Endothelial cell of umbilical vein (primary cell): ENCODE results near the gene IQCH. TPM values are rescaled to one million over a fixed set of nuclear protein-coding genes. Genes with fewer than 3 reads are reported as not detected.

ENCODE experiments used
- BruUV-seq: library from RNA; stranded (reverse); fragments of 400-500 nt; replicated peaks from 2 replicates; lab custom pipeline; 2021; lab: Mats Ljungman, UMichigan
- CTCF ChIA-PET: fragments of 300-600, 350-600 bp; sonication (Branson Sonifier 250); formaldehyde crosslinking; loops from one replicate; lab custom pipeline; 2021; ENCODE audit warnings: antibody characterized with exemption, inconsistent platforms; lab: Charles Lee
- POLR2A ChIA-PET: fragments of 300-600, 350-600 bp; sonication (Branson Sonifier 250); formaldehyde crosslinking; loops from one replicate; lab custom pipeline; 2021; ENCODE audit warnings: antibody characterized with exemption, inconsistent platforms; lab: Charles Lee
- DNase-seq: peaks from one replicate; pipeline ENCODE4 v3.0.0-alpha.2; 2011; ENCODE audit warnings: low read depth, low spot score
- FAIRE-seq: peaks from 2 replicates; lab custom pipeline; 2011; peaks lifted over from hg19 to GRCh38; lab: Jason Lieb, UNC
- H2AFZ ChIP-seq: 2 replicates; pipeline ENCODE4 v1.6.0; 2012; ENCODE audit warnings: low read depth, low read length, control low read depth, inconsistent platforms
- H3K27ac ChIP-seq: 2 replicates; pipeline ENCODE4 v1.5.1; 2011; ENCODE audit warnings: low read depth, mild to moderate bottlenecking, control low read depth, low read length, moderate library complexity; ENCODE audit not compliant: insufficient read depth
- H3K27me3 ChIP-seq, 2 experiments: 2 replicates each; pipeline versions ENCODE4 v1.6.0 to v1.6.1; 2011; ENCODE audit warnings: low read length in 2 of 2, mixed read lengths in 1 of 2; ENCODE audit not compliant: control insufficient read depth in 2 of 2, insufficient read depth in 2 of 2
- H3K36me3 ChIP-seq, 2 experiments: 2 replicates in 1 of 2; 3 replicates in 1 of 2; pipeline ENCODE4 v1.5.1; 2011; ENCODE audit warnings: low read length in 2 of 2, mild to moderate bottlenecking in 1 of 2, moderate library complexity in 1 of 2; ENCODE audit not compliant: control insufficient read depth in 2 of 2, insufficient read depth in 2 of 2; ENCODE audit errors: extremely low read depth in 1 of 2
- H3K4me1 ChIP-seq: 3 replicates; pipeline ENCODE4 v1.5.1; 2011; ENCODE audit warnings: mild to moderate bottlenecking, low read length; ENCODE audit not compliant: control insufficient read depth, insufficient read depth; ENCODE audit errors: extremely low read depth
- H3K4me2 ChIP-seq: 2 replicates; pipeline ENCODE4 v1.6.1; 2011; ENCODE audit warnings: low read length, control low read depth, mixed read lengths; ENCODE audit not compliant: insufficient read depth
- H3K4me3 ChIP-seq, 3 experiments: fragments of 200-600 bp in 1 of 3; sonication (generic), shearing (Covaris generic) in 1 of 3; replicated peaks in 1 of 3; 2 replicates each; pipeline ENCODE4 v1.5.1; 2011 to 2016; ENCODE audit warnings: control low read depth in 3 of 3, low read length in 3 of 3, mild to moderate bottlenecking in 2 of 3, inconsistent platforms in 1 of 3, low read depth in 1 of 3, moderate library complexity in 1 of 3; ENCODE audit not compliant: insufficient read depth in 1 of 3
- H3K79me2 ChIP-seq: 2 replicates; pipeline ENCODE4 v1.6.0; 2012; ENCODE audit warnings: low read length, inconsistent platforms; ENCODE audit not compliant: control insufficient read depth, insufficient read depth
- H3K9ac ChIP-seq: replicated peaks from 2 replicates; pipeline ENCODE3; 2011; ENCODE audit warnings: low read length, control low read depth; ENCODE audit not compliant: insufficient read depth; ENCODE audit errors: extremely low read depth
- H3K9me1 ChIP-seq: replicated peaks from 3 replicates; pipeline ENCODE4 v1.6.0; 2011; ENCODE audit warnings: mild to moderate bottlenecking, low read length; ENCODE audit not compliant: control insufficient read depth, insufficient read depth; ENCODE audit errors: extremely low read depth
- H3K9me3 ChIP-seq: replicated peaks from 2 replicates; pipeline ENCODE4 v1.5.1; 2012; ENCODE audit warnings: low read length, inconsistent platforms; ENCODE audit not compliant: control insufficient read depth, insufficient read depth
- H4K20me1 ChIP-seq: replicated peaks from 2 replicates; pipeline ENCODE3; 2011; ENCODE audit warnings: mild to moderate bottlenecking, low read length; ENCODE audit not compliant: control insufficient read depth, insufficient read depth; ENCODE audit errors: extremely low read depth
- EZH2 ChIP-seq: IDR thresholded peaks from 2 replicates; pipeline ENCODE4 v1.6.1; 2012; ENCODE audit warnings: borderline replicate concordance, low read depth, mild to moderate bottlenecking, moderate library complexity, low read length, inconsistent platforms; ENCODE audit not compliant: severe bottlenecking
- FOS ChIP-seq: IDR thresholded peaks from 2 replicates; pipeline ENCODE4 v1.6.1; 2011; ENCODE audit warnings: mild to moderate bottlenecking, low read length, moderate library complexity, borderline replicate concordance; ENCODE audit not compliant: insufficient read depth
- GATA2 ChIP-seq: IDR thresholded peaks from 2 replicates; pipeline ENCODE4 v1.7.0; 2011; ENCODE audit warnings: low read depth, mild to moderate bottlenecking, moderate library complexity, mixed read lengths, low read length; ENCODE audit not compliant: insufficient read length, insufficient read depth
- JUN ChIP-seq: IDR thresholded peaks from 2 replicates; pipeline ENCODE4 v1.6.1; 2011; ENCODE audit warnings: borderline replicate concordance, low read depth; ENCODE audit not compliant: insufficient read length, insufficient read depth
- MYC ChIP-seq: IDR thresholded peaks from one replicate; pipeline ENCODE4 v1.6.1; 2011; ENCODE audit warnings: mild to moderate bottlenecking, low read depth, low read length
- POLR2A ChIP-seq: IDR thresholded peaks from 2 replicates; pipeline ENCODE4 v1.6.1; 2012; ENCODE audit warnings: low read depth, mild to moderate bottlenecking, control low read depth, low read length
- dilution Hi-C: fragments of 300-500 bp; cut with MboI; formaldehyde crosslinking; loops from one replicate; pipeline ENCODE4 v1.15.0; 2019; ENCODE audit warnings: low sequenced_read_pairs; ENCODE audit not compliant: extremely low pct_ligation_motif_present
- intact Hi-C: fragments of 100-400 bp; cut with micrococcal nuclease; formaldehyde crosslinking; loops from one replicate; pipeline ENCODE4 v1.10.0; 2022
- polyA plus RNA-seq, 4 experiments: library from polyadenylated mRNA; depleted of rRNA in 3 of 4; stranded (reverse) in 3 of 4; unstranded in 1 of 4; fragments of >200 nt; gene quantifications; 2 replicates each; pipeline versions ENCODE4 v1.2.1 to v1.2.3, GENCODE V29; 2011 to 2012; ENCODE audit warnings: missing spikeins in 1 of 4
- total RNA-seq: library from RNA; stranded (reverse); gene quantifications from 2 replicates; pipeline ENCODE4 v1.2.3, GENCODE V29; 2021
- TF ChIP-seq, protein P1 (sequence below), 2 donors: IDR thresholded peaks; 1 replicate in 1 of 2; 2 replicates in 1 of 2; pipeline ENCODE4 v1.5.1; 2011; ENCODE audit warnings: low read length in 2 of 2, mild to moderate bottlenecking in 2 of 2, moderate library complexity in 2 of 2, control low read depth in 1 of 2, inconsistent platforms in 1 of 2, low read depth in 1 of 2; ENCODE audit not compliant: insufficient read depth in 1 of 2; ENCODE audit errors: extremely low read depth in 1 of 2
- TF ChIP-seq, protein P2 (sequence below): IDR thresholded peaks from 2 replicates; pipeline ENCODE4 v1.6.1; 2011; ENCODE audit not compliant: insufficient read depth, insufficient read length

IQCH gene
- total and polyA plus RNA-seq, 2 donors (not counting 3 experiments of a cell fraction or from before 2014, with no cell fraction given) = 0.29 to 0.51 TPM

DNA sequence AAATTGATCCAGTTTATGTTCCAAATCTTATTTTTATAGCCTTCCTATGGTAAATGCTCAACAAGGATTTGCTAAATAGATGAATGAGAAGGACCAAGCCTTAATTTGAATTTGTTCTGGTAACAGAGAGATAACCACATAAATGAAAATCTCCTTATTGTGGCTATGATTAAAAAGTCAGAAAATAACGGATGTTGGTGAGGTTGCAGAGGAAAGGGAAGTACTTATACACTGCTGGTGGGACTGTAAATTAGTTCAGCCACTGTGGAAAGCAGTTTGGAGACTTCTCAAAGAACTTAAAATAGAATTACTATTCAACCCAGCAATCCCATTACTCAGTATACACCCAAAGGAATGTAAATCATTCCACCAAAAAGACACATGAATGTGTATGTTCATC is 26.3 kb upstream of the IQCH start:
- H3K9me3 ChIP-seq = no peaks in the 10 kb centered on the region
- CTCF ChIA-PET = no interaction called here
- H3K9ac ChIP-seq = no peak overlapping the region
- FAIRE-seq (no peak), DNase-seq (no peak)
- POLR2A ChIA-PET = no interaction called here
- no peaks in the 10 kb centered on the region for H3K27me3 ChIP-seq
- no peaks in the 10 kb centered on the region for H3K4me1 ChIP-seq
- H3K79me2 ChIP-seq = no peaks in the 10 kb centered on the region
- H3K9me1 ChIP-seq = no peaks in the 10 kb centered on the region
- H4K20me1 ChIP-seq = no peaks in the 10 kb centered on the region
- intact Hi-C loops (no loop called here), dilution Hi-C loops (no loop called here)
- no peak overlapping the region for H3K4me2 ChIP-seq
- TF ChIP-seq EZH2 = no peak
- TF ChIP-seq, protein P1, sequence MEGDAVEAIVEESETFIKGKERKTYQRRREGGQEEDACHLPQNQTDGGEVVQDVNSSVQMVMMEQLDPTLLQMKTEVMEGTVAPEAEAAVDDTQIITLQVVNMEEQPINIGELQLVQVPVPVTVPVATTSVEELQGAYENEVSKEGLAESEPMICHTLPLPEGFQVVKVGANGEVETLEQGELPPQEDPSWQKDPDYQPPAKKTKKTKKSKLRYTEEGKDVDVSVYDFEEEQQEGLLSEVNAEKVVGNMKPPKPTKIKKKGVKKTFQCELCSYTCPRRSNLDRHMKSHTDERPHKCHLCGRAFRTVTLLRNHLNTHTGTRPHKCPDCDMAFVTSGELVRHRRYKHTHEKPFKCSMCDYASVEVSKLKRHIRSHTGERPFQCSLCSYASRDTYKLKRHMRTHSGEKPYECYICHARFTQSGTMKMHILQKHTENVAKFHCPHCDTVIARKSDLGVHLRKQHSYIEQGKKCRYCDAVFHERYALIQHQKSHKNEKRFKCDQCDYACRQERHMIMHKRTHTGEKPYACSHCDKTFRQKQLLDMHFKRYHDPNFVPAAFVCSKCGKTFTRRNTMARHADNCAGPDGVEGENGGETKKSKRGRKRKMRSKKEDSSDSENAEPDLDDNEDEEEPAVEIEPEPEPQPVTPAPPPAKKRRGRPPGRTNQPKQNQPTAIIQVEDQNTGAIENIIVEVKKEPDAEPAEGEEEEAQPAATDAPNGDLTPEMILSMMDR (IDR thresholded peaks at IDR 0.05; ENCODE audit: extremely low read depth in 1 of 2, insufficient read depth in 1 of 2, low read depth in 1 of 2, low read length in 2 of 2) = no peak
- TF ChIP-seq GATA2 = no peak
- TF ChIP-seq MYC = no peak
- TF ChIP-seq FOS = no peak
- no peak for TF ChIP-seq JUN
- no TSS peak for BruUV-seq
- peaks cover 11 to 12% of the 10 kb centered on the region in 2 experiments for H3K36me3 ChIP-seq
- H3K27ac ChIP-seq = no peak overlapping the region
- H2AFZ ChIP-seq = no peak overlapping the region
- H3K4me3 ChIP-seq = no peak overlapping the region

DNA sequence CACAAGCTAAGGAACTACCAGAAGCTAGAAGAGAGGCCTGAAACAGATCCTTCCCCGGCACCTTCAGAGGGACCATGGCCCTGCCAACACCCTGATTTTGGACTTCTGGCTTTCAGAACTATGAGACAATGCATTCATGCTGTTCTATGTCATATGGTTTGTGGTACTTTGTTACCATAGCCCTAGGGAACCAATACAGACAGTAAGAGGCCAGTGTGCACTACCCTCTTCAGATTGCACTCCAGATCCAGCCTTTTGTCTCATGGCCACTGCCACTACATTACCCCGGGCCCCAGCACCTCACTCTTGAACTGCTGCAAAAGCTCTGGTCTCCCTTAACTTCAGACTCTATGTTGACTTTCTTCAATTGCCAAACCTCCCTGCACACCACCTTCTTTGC is 24.1 kb upstream of the IQCH start:
- no peak for DNase-seq
- Histone ChIP-seq H2AFZ (no peak overlapping the region), H3K9ac (no peak overlapping the region), H3K36me3 (peaks cover 11 to 16% of the 10 kb centered on the region in 2 experiments), H3K4me2 (no peak overlapping the region), H4K20me1 (no peaks in the 10 kb centered on the region), H3K27me3 (no peaks in the 10 kb centered on the region), H3K27ac (no peak overlapping the region), H3K79me2 (no peaks in the 10 kb centered on the region), H3K4me3 (no peak overlapping the region), H3K9me1 (no peaks in the 10 kb centered on the region), H3K4me1 (no peaks in the 10 kb centered on the region), H3K9me3 (no peaks in the 10 kb centered on the region)
- no TSS peak for BruUV-seq
- TF ChIP-seq, protein P1 (IDR thresholded peaks at IDR 0.05; ENCODE audit: extremely low read depth in 1 of 2, insufficient read depth in 1 of 2, low read depth in 1 of 2, low read length in 2 of 2) = no peak
- no peak for TF ChIP-seq JUN
- TF ChIP-seq EZH2 = no peak
- no peak for TF ChIP-seq GATA2
- TF ChIP-seq, protein P2, sequence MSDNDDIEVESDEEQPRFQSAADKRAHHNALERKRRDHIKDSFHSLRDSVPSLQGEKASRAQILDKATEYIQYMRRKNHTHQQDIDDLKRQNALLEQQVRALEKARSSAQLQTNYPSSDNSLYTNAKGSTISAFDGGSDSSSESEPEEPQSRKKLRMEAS = no peak
- TF ChIP-seq FOS = no peak
- TF ChIP-seq POLR2A = no peak
- ChIA-PET POLR2A (no interaction called here), CTCF (interaction anchor here (1.1 kb wide), 1 partner anchor 10 kb away, joined by 3 read pairs; no protein-coding TSS in a partner anchor)
- intact Hi-C loops (no loop called here), dilution Hi-C loops (no loop called here)
- FAIRE-seq = no peak
